ENCODE measurements around the gene EFS.

- TF ChIP-seq CTCF (conservative IDR thresholded peaks at IDR 0.05) (no peak), ZFX (IDR thresholded peaks at IDR 0.05) (no peak)
Observed at GRCh38 chr14:23370221-23370620, 5.2 kb upstream of the EFS start.

All from C4-2B (cell line).